ENCODE data around the gene NEIL3. TPM values are rescaled to one million over a fixed set of nuclear protein-coding genes. Genes with fewer than 3 reads are reported as not detected.

The NEIL3 gene
- total RNA-seq, 2 donors from 2014 or later, result not detected

- Histone ChIP-seq H3K4me3 (no peak overlapping the region), H3K4me1 (ENCODE audit: control insufficient read depth in 1 of 2, low read depth in 2 of 2) (peaks cover 10 to 19% of the 10 kb centered on the region in 2 donors), H3K36me3 (no peaks in the 10 kb centered on the region), H3K9me3 (no peaks in the 10 kb centered on the region), H3K27me3 (replicated peaks; ENCODE audit: insufficient read depth) (no peaks in the 10 kb centered on the region), H3K27ac (no peak overlapping the region)
- DNase-seq (ENCODE audit: low spot score) (no peak), ATAC-seq (ENCODE audit: insufficient number of reproducible peaks, low FRiP score, low read depth) (no peak)
- TF ChIP-seq CTCF (IDR thresholded peaks at IDR 0.05), result no peak
Measured at GRCh38 chr4:177290780-177291179, 18.9 kb upstream of the NEIL3 start.

GRCh38 chr4:177292171-177292570 is 17.5 kb upstream of the NEIL3 start:
- H3K9me3 ChIP-seq, result no peaks in the 10 kb centered on the region
- DNase-seq (ENCODE audit: low spot score) (no peak), ATAC-seq (ENCODE audit: insufficient number of reproducible peaks, low FRiP score, low read depth) (no peak)
- no peak overlapping the region for H3K27ac ChIP-seq
- H3K27me3 ChIP-seq (replicated peaks; ENCODE audit: insufficient read depth), result no peaks in the 10 kb centered on the region
- no peaks in the 10 kb centered on the region for H3K36me3 ChIP-seq
- no peak overlapping the region for H3K4me3 ChIP-seq
- peaks cover 10 to 19% of the 10 kb centered on the region in 2 donors for H3K4me1 ChIP-seq (ENCODE audit: control insufficient read depth in 1 of 2, low read depth in 2 of 2)
- no peak for TF ChIP-seq CTCF (IDR thresholded peaks at IDR 0.05)

- ATAC-seq (ENCODE audit: insufficient number of reproducible peaks, low FRiP score, low read depth) (peak; percentile 65), DNase-seq (ENCODE audit: low spot score) (no peak)
- Histone ChIP-seq H3K9me3 (peaks cover 6% of the 10 kb centered on the region), H3K27ac (peak overlapping the region; percentile 23 to 65), H3K27me3 (replicated peaks; ENCODE audit: insufficient read depth) (no peaks in the 10 kb centered on the region), H3K4me3 (peak overlapping the region; percentile 22), H3K4me1 (ENCODE audit: control insufficient read depth in 1 of 2, low read depth in 2 of 2) (peaks cover 10 to 19% of the 10 kb centered on the region in 2 donors), H3K36me3 (no peaks in the 10 kb centered on the region)
- TF ChIP-seq CTCF (IDR thresholded peaks at IDR 0.05), result no peak
Measured at GRCh38 chr4:177293208-177294033, 16.3 kb upstream of the NEIL3 start.

GRCh38 chr4:177297785-177298391 is 11.8 kb upstream of the NEIL3 start:
- H3K4me3 ChIP-seq, result no peak overlapping the region
- no peak for ATAC-seq (ENCODE audit: insufficient number of reproducible peaks, low FRiP score, low read depth)
- no peaks in the 10 kb centered on the region for H3K27me3 ChIP-seq (replicated peaks; ENCODE audit: insufficient read depth)
- no peak for TF ChIP-seq CTCF (IDR thresholded peaks at IDR 0.05)
- H3K9me3 ChIP-seq, result peaks cover 6% of the 10 kb centered on the region
- no peak for DNase-seq (ENCODE audit: low spot score)
- no peak overlapping the region for H3K27ac ChIP-seq
- H3K4me1 ChIP-seq (ENCODE audit: control insufficient read depth in 1 of 2, low read depth in 2 of 2), result peaks cover 21 to 40% of the 10 kb centered on the region in 2 donors
- no peaks in the 10 kb centered on the region for H3K36me3 ChIP-seq

- Histone ChIP-seq H3K27ac (peak overlapping the region; percentile 12 to 81), H3K27me3 (replicated peaks; ENCODE audit: insufficient read depth) (no peaks in the 10 kb centered on the region), H3K36me3 (no peaks in the 10 kb centered on the region), H3K9me3 (peaks cover 6% of the 10 kb centered on the region), H3K4me1 (ENCODE audit: control insufficient read depth in 1 of 2, low read depth in 2 of 2) (peaks cover 10 to 31% of the 10 kb centered on the region in 2 donors), H3K4me3 (peak overlapping the region; percentile 26)
- no peak for DNase-seq (ENCODE audit: low spot score)
- no peak for ATAC-seq (ENCODE audit: insufficient number of reproducible peaks, low FRiP score, low read depth)
- TF ChIP-seq CTCF (IDR thresholded peaks at IDR 0.05), result no peak
Measured at GRCh38 chr4:177301126-177301639, 8.5 kb upstream of the NEIL3 start.

Measured in thoracic aorta (tissue), 2 donors.